B cell (primary cell): ENCODE results near the gene RFC1. TPM values are rescaled to one million over a fixed set of nuclear protein-coding genes. Genes with fewer than 3 reads are reported as not detected.

Experiments
- ATAC-seq: fragments of 200-7000 bp; cut with Tn5 transposase; one replicate; pipeline ENCODE4 v1.10.0; 2021; ENCODE audit warnings: low read depth, mild to moderate bottlenecking, moderate number of reproducible peaks, moderate library complexity
- CTCF ChIA-PET: fragments of 350-600 bp; sonication (Branson Sonifier 250); formaldehyde crosslinking; loops from one replicate; lab custom pipeline; 2021; ENCODE audit warnings: antibody characterized with exemption, inconsistent platforms; lab: Charles Lee
- POLR2A ChIA-PET: fragments of 350-600 bp; sonication (Branson Sonifier 250); formaldehyde crosslinking; loops from one replicate; lab custom pipeline; 2021; ENCODE audit warnings: antibody characterized with exemption; lab: Charles Lee
- DNase-seq: peaks from one replicate; pipeline ENCODE4 v3.0.0; 2013
- H2AFZ ChIP-seq: 2 replicates; pipeline ENCODE4 v1.6.1; 2012; ENCODE audit warnings: mild to moderate bottlenecking, low read depth, low read length; ENCODE audit not compliant: insufficient read depth, poor library complexity, severe bottlenecking
- H3K27ac ChIP-seq, 2 donors: 1 replicate in 1 of 2; 2 replicates in 1 of 2; pipeline ENCODE4 v1.5.1; 2012 to 2013; ENCODE audit warnings: low read length in 2 of 2, mild to moderate bottlenecking in 2 of 2, moderate library complexity in 1 of 2
- H3K27me3 ChIP-seq, 4 experiments: fragments of 200-600 bp in 1 of 4; sonication (generic) in 1 of 4; replicated peaks in 1 of 4; 1 replicate in 2 of 4; 2 replicates in 2 of 4; pipeline versions ENCODE4 v1.6.1 to v1.7.0; 2013 to 2016; ENCODE audit warnings: low read length in 3 of 4, mild to moderate bottlenecking in 2 of 4, mixed read lengths in 1 of 4, moderate library complexity in 1 of 4; ENCODE audit not compliant: insufficient read depth in 4 of 4, control insufficient read depth in 3 of 4; ENCODE audit errors: control extremely low read depth in 1 of 4
- H3K36me3 ChIP-seq, 2 experiments: replicated peaks in 1 of 2; 1 replicate in 1 of 2; 2 replicates in 1 of 2; pipeline versions ENCODE4 v1.6.1 to v1.7.1; 2013; ENCODE audit warnings: low read length in 1 of 2; ENCODE audit not compliant: insufficient read depth in 2 of 2, control insufficient read depth in 1 of 2; ENCODE audit errors: control extremely low read depth in 1 of 2, extremely low read depth in 1 of 2
- H3K4me1 ChIP-seq, 2 donors: fragments of 200-600 bp in 1 of 2; sonication (generic) in 1 of 2; 1 replicate in 1 of 2; 2 replicates in 1 of 2; pipeline versions ENCODE4 v1.5.1 to v1.6.1; 2013 to 2017; ENCODE audit warnings: low read length in 2 of 2; ENCODE audit not compliant: control insufficient read depth in 2 of 2, insufficient read depth in 2 of 2
- H3K4me2 ChIP-seq: replicated peaks from 2 replicates; pipeline ENCODE3; 2012; ENCODE audit warnings: mild to moderate bottlenecking, low read depth, low read length; ENCODE audit not compliant: poor library complexity, severe bottlenecking
- H3K4me3 ChIP-seq, 5 experiments: fragments of 200-600 bp in 1 of 5; sonication (generic) in 1 of 5; 1 replicate in 3 of 5; 2 replicates in 2 of 5; pipeline versions ENCODE4 v1.5.1 to v1.7.0; 2011 to 2016; ENCODE audit warnings: low read length in 4 of 5, mild to moderate bottlenecking in 4 of 5, low read depth in 2 of 5, control low read depth in 1 of 5, moderate library complexity in 1 of 5; ENCODE audit not compliant: insufficient read depth in 1 of 5; ENCODE audit errors: control extremely low read depth in 1 of 5, extremely low read depth in 1 of 5
- H3K79me2 ChIP-seq: fragments of 200-600 bp; sonication (generic); one replicate; pipeline ENCODE4 v1.6.0; 2016; ENCODE audit warnings: low read length; ENCODE audit not compliant: control insufficient read depth, insufficient read depth
- H3K9ac ChIP-seq: fragments of 200-600 bp; sonication (generic); 2 replicates; pipeline ENCODE4 v1.6.1; 2017; ENCODE audit warnings: mild to moderate bottlenecking, low read length, moderate library complexity
- H3K9me3 ChIP-seq, 3 donors: one replicate each; pipeline versions ENCODE4 v1.6.1 to v1.7.1; 2013; ENCODE audit warnings: low read length in 2 of 3; ENCODE audit not compliant: control insufficient read depth in 2 of 3, insufficient read depth in 1 of 3; ENCODE audit errors: control extremely low read depth in 1 of 3
- H4K20me1 ChIP-seq: 2 replicates; pipeline ENCODE4 v1.6.0; 2012; ENCODE audit warnings: mild to moderate bottlenecking, low read length; ENCODE audit not compliant: insufficient read depth, control insufficient read depth, poor library complexity, severe bottlenecking
- H3K27ac Mint-ChIP-seq: one replicate; pipeline ENCODE4 v1.8.0; 2021; ENCODE audit warnings: mixed read lengths
- H3K27me3 Mint-ChIP-seq: one replicate; pipeline ENCODE4 v1.8.0; 2021; ENCODE audit warnings: mixed read lengths
- H3K4me1 Mint-ChIP-seq: one replicate; pipeline ENCODE4 v1.8.0; 2021; ENCODE audit warnings: mixed read lengths
- H3K4me3 Mint-ChIP-seq: one replicate; pipeline ENCODE4 v1.8.0; 2021; ENCODE audit warnings: mixed read lengths
- H3K9me3 Mint-ChIP-seq: one replicate; pipeline ENCODE4 v1.8.0; 2022; ENCODE audit warnings: mixed read lengths; ENCODE audit not compliant: insufficient read depth
- EZH2 ChIP-seq: IDR thresholded peaks from 2 replicates; pipeline ENCODE4 v1.6.1; 2012; ENCODE audit warnings: borderline replicate concordance, low read depth, mild to moderate bottlenecking, moderate library complexity, low read length; ENCODE audit not compliant: insufficient read depth, poor library complexity, severe bottlenecking
- WGBS: methylation state at CpG from one replicate; pipeline ENCODE4 v1.1.5; 2013; ENCODE audit warnings: missing lambda C conversion rate; ENCODE audit not compliant: insufficient coverage; 5-methylcytosine and 5-hydroxymethylcytosine counted together
- intact Hi-C: fragments of 100-400 bp; cut with micrococcal nuclease; formaldehyde crosslinking; loops from one replicate; pipeline ENCODE4 v1.10.0; 2022
- polyA plus RNA-seq: library from polyadenylated mRNA; depleted of rRNA; stranded (reverse); fragments of >200 nt; gene quantifications from 2 replicates; pipeline ENCODE4 v1.2.3, GENCODE V29; 2012
- total RNA-seq, 2 donors: library from RNA; stranded (reverse); fragments of 120-200 nt in 1 of 2; gene quantifications; 1 replicate in 1 of 2; 2 replicates in 1 of 2; pipeline versions ENCODE4 v1.2.3 to v1.2.4, GENCODE V29; 2013 to 2022
- TF ChIP-seq, protein P1 (sequence below): fragments of 200-600 bp; IDR thresholded peaks from one replicate; pipeline ENCODE4 v1.8.0; 2022; ENCODE audit warnings: antibody characterized with exemption, mild to moderate bottlenecking

Gene RFC1
- total and polyA plus RNA-seq, 2 donors (not counting 1 experiment from before 2014, with no cell fraction given): 14.9 to 55.1 TPM

GRCh38 chr4:39305912-39306677 is 60.1 kb downstream of the RFC1 start:
- Histone ChIP-seq H3K4me1 (no peaks in the 10 kb centered on the region), H3K9me3 (no peaks in the 10 kb centered on the region), H4K20me1 (no peaks in the 10 kb centered on the region), H2AFZ (no peak overlapping the region), H3K4me3 (no peak overlapping the region), H3K79me2 (no peaks in the 10 kb centered on the region), H3K4me2 (no peak overlapping the region), H3K27ac (no peak overlapping the region), H3K27me3 (no peaks in the 10 kb centered on the region), H3K9ac (no peak overlapping the region), H3K36me3 (peaks cover 0 to 87% of the 10 kb centered on the region in 2 experiments)
- TF ChIP-seq, protein P1, sequence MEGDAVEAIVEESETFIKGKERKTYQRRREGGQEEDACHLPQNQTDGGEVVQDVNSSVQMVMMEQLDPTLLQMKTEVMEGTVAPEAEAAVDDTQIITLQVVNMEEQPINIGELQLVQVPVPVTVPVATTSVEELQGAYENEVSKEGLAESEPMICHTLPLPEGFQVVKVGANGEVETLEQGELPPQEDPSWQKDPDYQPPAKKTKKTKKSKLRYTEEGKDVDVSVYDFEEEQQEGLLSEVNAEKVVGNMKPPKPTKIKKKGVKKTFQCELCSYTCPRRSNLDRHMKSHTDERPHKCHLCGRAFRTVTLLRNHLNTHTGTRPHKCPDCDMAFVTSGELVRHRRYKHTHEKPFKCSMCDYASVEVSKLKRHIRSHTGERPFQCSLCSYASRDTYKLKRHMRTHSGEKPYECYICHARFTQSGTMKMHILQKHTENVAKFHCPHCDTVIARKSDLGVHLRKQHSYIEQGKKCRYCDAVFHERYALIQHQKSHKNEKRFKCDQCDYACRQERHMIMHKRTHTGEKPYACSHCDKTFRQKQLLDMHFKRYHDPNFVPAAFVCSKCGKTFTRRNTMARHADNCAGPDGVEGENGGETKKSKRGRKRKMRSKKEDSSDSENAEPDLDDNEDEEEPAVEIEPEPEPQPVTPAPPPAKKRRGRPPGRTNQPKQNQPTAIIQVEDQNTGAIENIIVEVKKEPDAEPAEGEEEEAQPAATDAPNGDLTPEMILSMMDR: no peak
- TF ChIP-seq EZH2: no peak
- no peaks in the 10 kb centered on the region for H3K27me3 Mint-ChIP-seq
- intact Hi-C loops: no loop called here
- no peaks in the 10 kb centered on the region for H3K9me3 Mint-ChIP-seq
- no peak overlapping the region for H3K27ac Mint-ChIP-seq
- ATAC-seq (no peak), DNase-seq (no peak)
- POLR2A ChIA-PET: no interaction called here
- 71% methylated on average over 7 of the region's 14 CpGs for WGBS
- no peak overlapping the region for H3K4me3 Mint-ChIP-seq
- no peaks in the 10 kb centered on the region for H3K4me1 Mint-ChIP-seq
- CTCF ChIA-PET: no interaction called here

DNA sequence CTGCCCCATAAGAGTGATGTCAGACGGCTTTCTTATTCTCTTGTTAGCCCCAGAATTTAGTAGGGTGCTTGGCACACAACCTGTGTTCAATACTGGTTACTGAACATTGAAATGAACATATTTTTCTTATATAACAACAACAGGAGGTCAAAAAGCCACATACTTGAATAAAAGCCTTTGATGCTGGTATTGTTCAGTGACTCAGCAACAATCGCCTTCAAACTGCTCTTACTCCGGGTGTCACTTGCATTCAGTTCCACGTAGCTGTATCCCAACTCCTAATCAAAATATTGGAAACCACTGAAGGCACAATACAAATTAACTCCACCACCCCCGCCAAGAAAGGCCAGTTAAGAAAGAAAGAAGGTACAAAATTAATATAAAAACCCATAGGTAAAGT is 61.5 kb downstream of the RFC1 start:
- Histone ChIP-seq H3K9ac (no peak overlapping the region), H3K4me3 (no peak overlapping the region), H3K79me2 (no peaks in the 10 kb centered on the region), H3K9me3 (no peaks in the 10 kb centered on the region), H3K4me2 (no peak overlapping the region), H3K36me3 (peaks cover 2 to 84% of the 10 kb centered on the region in 2 experiments), H3K27ac (no peak overlapping the region), H3K27me3 (no peaks in the 10 kb centered on the region), H2AFZ (no peak overlapping the region), H3K4me1 (no peaks in the 10 kb centered on the region), H4K20me1 (no peaks in the 10 kb centered on the region)
- no peak for ATAC-seq
- WGBS: 63% methylated on average over 3 of the region's 5 CpGs
- CTCF ChIA-PET: interaction anchor here (0.9 kb wide), 1 partner anchor 627 kb away, joined by 3 read pairs; no protein-coding TSS in a partner anchor
- no peak overlapping the region for H3K4me3 Mint-ChIP-seq
- TF ChIP-seq EZH2: no peak
- TF ChIP-seq, protein P1: no peak
- H3K4me1 Mint-ChIP-seq: no peaks in the 10 kb centered on the region
- no peaks in the 10 kb centered on the region for H3K9me3 Mint-ChIP-seq
- POLR2A ChIA-PET: no interaction called here
- intact Hi-C loops: no loop called here
- H3K27ac Mint-ChIP-seq: no peak overlapping the region
- no peak for DNase-seq
- H3K27me3 Mint-ChIP-seq: no peaks in the 10 kb centered on the region
